ENCODE results near the gene GFOD2. TPM values are rescaled to one million over a fixed set of nuclear protein-coding genes. Genes with fewer than 3 reads are reported as not detected.

The GFOD2 gene
- total RNA-seq, 1 experiment from 2014 or later: 13.5 TPM

- DNase-seq (ENCODE audit: low read depth in 1 of 2, low spot score in 2 of 2): peak; percentile 91 to 95
- H3K27me3 ChIP-seq (replicated peaks): no peaks in the 10 kb centered on the region
- H3K27ac ChIP-seq: no peak overlapping the region
- H3K9me3 ChIP-seq (replicated peaks): peaks cover 2% of the 10 kb centered on the region; the same call in 1 of the 2 replicates
- peaks cover 25% of the 10 kb centered on the region for H3K4me1 ChIP-seq (replicated peaks)
- H3K36me3 ChIP-seq: no peaks in the 10 kb centered on the region
- H3K4me3 ChIP-seq: no peak overlapping the region
Observed at GRCh38 chr16:67667817-67668494, 51.2 kb downstream of the GFOD2 start.

- Histone ChIP-seq H3K27me3 (replicated peaks) (no peaks in the 10 kb centered on the region), H3K4me1 (replicated peaks) (peaks cover 25% of the 10 kb centered on the region), H3K27ac (no peak overlapping the region), H3K4me3 (no peak overlapping the region), H3K36me3 (no peaks in the 10 kb centered on the region), H3K9me3 (replicated peaks) (peaks cover 2% of the 10 kb centered on the region; the same call in 1 of the 2 replicates)
- no peak for DNase-seq (ENCODE audit: low read depth in 1 of 2, low spot score in 2 of 2)
Observed at GRCh38 chr16:67667453-67667816, 51.7 kb downstream of the GFOD2 start.

- Histone ChIP-seq H3K36me3 (no peaks in the 10 kb centered on the region), H3K9me3 (replicated peaks) (peaks cover 2% of the 10 kb centered on the region; the same call in 1 of the 2 replicates), H3K27ac (0 out of 2 replicates have a peak within 1 kb of the TSS, but pooled peaks have one; percentile 1), H3K4me1 (replicated peaks) (peaks cover 25% of the 10 kb centered on the region), H3K27me3 (replicated peaks) (no peaks in the 10 kb centered on the region), H3K4me3 (peak within 1 kb of the TSS; percentile 47)
- DNase-seq (ENCODE audit: low read depth in 1 of 2, low spot score in 2 of 2): peak in 1 of 2 experiments; percentile 74
Observed at GRCh38 chr16:67666559-67667452, 52.3 kb downstream of the GFOD2 start, which contains the start of the genes C16orf86 and ENKD1. TSS of gene C16orf86 (plus strand) at chr16:67666814. CDS start at chr16:67666971, 157 bp downstream. TSS of gene ENKD1 (minus strand) at chr16:67666750. CDS start at chr16:67666442, 308 bp downstream.

GRCh38 chr16:67666032-67666551 is 53.0 kb downstream of the GFOD2 start:
- Histone ChIP-seq H3K36me3 (no peaks in the 10 kb centered on the region), H3K9me3 (replicated peaks) (peaks cover 2% of the 10 kb centered on the region; the same call in 1 of the 2 replicates), H3K4me3 (peak overlapping the region; percentile 47), H3K27ac (no peak overlapping the region), H3K4me1 (replicated peaks) (peaks cover 26% of the 10 kb centered on the region), H3K27me3 (replicated peaks) (no peaks in the 10 kb centered on the region)
- DNase-seq (ENCODE audit: low read depth in 1 of 2, low spot score in 2 of 2): no peak

- Histone ChIP-seq H3K4me1 (replicated peaks) (peaks cover 29% of the 10 kb centered on the region), H3K27me3 (replicated peaks) (no peaks in the 10 kb centered on the region), H3K4me3 (peak overlapping the region; percentile 47), H3K36me3 (no peaks in the 10 kb centered on the region), H3K27ac (no peak overlapping the region), H3K9me3 (replicated peaks) (peaks cover 2% of the 10 kb centered on the region; the same call in 1 of the 2 replicates)
- DNase-seq (ENCODE audit: low read depth in 1 of 2, low spot score in 2 of 2): no peak
Observed at GRCh38 chr16:67665598-67665997, 53.5 kb downstream of the GFOD2 start.

GRCh38 chr16:67664871-67665270 is 54.2 kb downstream of the GFOD2 start:
- Histone ChIP-seq H3K4me3 (no peak overlapping the region), H3K9me3 (replicated peaks) (peaks cover 2% of the 10 kb centered on the region; the same call in 1 of the 2 replicates), H3K4me1 (replicated peaks) (peaks cover 32% of the 10 kb centered on the region), H3K27me3 (replicated peaks) (no peaks in the 10 kb centered on the region), H3K27ac (no peak overlapping the region), H3K36me3 (peaks cover 1% of the 10 kb centered on the region; the same call in 1 of the 2 replicates)
- DNase-seq (ENCODE audit: low read depth in 1 of 2, low spot score in 2 of 2): no peak

- no peak for DNase-seq (ENCODE audit: low read depth in 1 of 2, low spot score in 2 of 2)
- no peaks in the 10 kb centered on the region for H3K27me3 ChIP-seq (replicated peaks)
- H3K9me3 ChIP-seq (replicated peaks): peaks cover 2% of the 10 kb centered on the region; the same call in 1 of the 2 replicates
- peaks cover 38% of the 10 kb centered on the region for H3K4me1 ChIP-seq (replicated peaks)
- peaks cover 7% of the 10 kb centered on the region for H3K36me3 ChIP-seq
- no peak overlapping the region for H3K4me3 ChIP-seq
- no peak overlapping the region for H3K27ac ChIP-seq
Observed at GRCh38 chr16:67664258-67664657, 54.9 kb downstream of the GFOD2 start.

GRCh38 chr16:67663877-67664222 is 55.3 kb downstream of the GFOD2 start:
- Histone ChIP-seq H3K4me3 (no peak overlapping the region), H3K27me3 (replicated peaks) (no peaks in the 10 kb centered on the region), H3K4me1 (replicated peaks) (peaks cover 42% of the 10 kb centered on the region), H3K9me3 (replicated peaks) (peaks cover 2% of the 10 kb centered on the region; the same call in 1 of the 2 replicates), H3K27ac (no peak overlapping the region), H3K36me3 (peaks cover 11% of the 10 kb centered on the region)
- DNase-seq (ENCODE audit: low read depth in 1 of 2, low spot score in 2 of 2): no peak

GRCh38 chr16:67663151-67663876 is 55.8 kb downstream of the GFOD2 start:
- H3K9me3 ChIP-seq (replicated peaks): peaks cover 2% of the 10 kb centered on the region; the same call in 1 of the 2 replicates
- no peaks in the 10 kb centered on the region for H3K27me3 ChIP-seq (replicated peaks)
- H3K36me3 ChIP-seq: peaks cover 17% of the 10 kb centered on the region
- no peak overlapping the region for H3K4me3 ChIP-seq
- DNase-seq (ENCODE audit: low read depth in 1 of 2, low spot score in 2 of 2): no peak
- peaks cover 46% of the 10 kb centered on the region for H3K4me1 ChIP-seq (replicated peaks)
- no peak overlapping the region for H3K27ac ChIP-seq

- no peaks in the 10 kb centered on the region for H3K27me3 ChIP-seq (replicated peaks)
- peaks cover 22% of the 10 kb centered on the region for H3K36me3 ChIP-seq
- H3K27ac ChIP-seq: no peak overlapping the region
- peaks cover 2% of the 10 kb centered on the region; the same call in 1 of the 2 replicates for H3K9me3 ChIP-seq (replicated peaks)
- H3K4me3 ChIP-seq: no peak overlapping the region
- no peak for DNase-seq (ENCODE audit: low read depth in 1 of 2, low spot score in 2 of 2)
- peaks cover 40% of the 10 kb centered on the region for H3K4me1 ChIP-seq (replicated peaks)
Observed at GRCh38 chr16:67662653-67663010, 56.5 kb downstream of the GFOD2 start.

GRCh38 chr16:67661886-67662652 is 57.0 kb downstream of the GFOD2 start:
- H3K27me3 ChIP-seq (replicated peaks): no peaks in the 10 kb centered on the region
- no peak overlapping the region for H3K27ac ChIP-seq
- peaks cover 2% of the 10 kb centered on the region; the same call in 1 of the 2 replicates for H3K9me3 ChIP-seq (replicated peaks)
- no peak overlapping the region for H3K4me3 ChIP-seq
- DNase-seq (ENCODE audit: low read depth in 1 of 2, low spot score in 2 of 2): no peak
- H3K4me1 ChIP-seq (replicated peaks): peaks cover 35% of the 10 kb centered on the region
- peaks cover 28% of the 10 kb centered on the region for H3K36me3 ChIP-seq

- DNase-seq (ENCODE audit: low read depth in 1 of 2, low spot score in 2 of 2): no peak
- Histone ChIP-seq H3K27me3 (replicated peaks) (no peaks in the 10 kb centered on the region), H3K4me3 (peak overlapping the region; percentile 77), H3K9me3 (replicated peaks) (peaks cover 2% of the 10 kb centered on the region; the same call in 1 of the 2 replicates), H3K36me3 (peaks cover 34% of the 10 kb centered on the region), H3K27ac (no peak overlapping the region), H3K4me1 (replicated peaks) (peaks cover 29% of the 10 kb centered on the region)
Observed at GRCh38 chr16:67661101-67661761, 57.9 kb downstream of the GFOD2 start.
